Body of pancreas (tissue), 4 donors: ENCODE data around the gene ODR4.

Experiments
- POLR2A ChIP-seq, 3 donors: fragments of 450-650 bp; IDR thresholded peaks; one replicate each; pipeline ENCODE4 v1.6.1; 2016; ENCODE audit warnings: antibody characterized with exemption in 3 of 3, mild to moderate bottlenecking in 2 of 3
- TF ChIP-seq, protein P1 (sequence below), 7 experiments: fragments of 450-650 bp in 4 of 7; fragments of 200-600 bp in 3 of 7; sonication (generic) in 3 of 7; IDR thresholded peaks; one replicate each; pipeline ENCODE4 v1.5.1; 2016 to 2019; ENCODE audit warnings: antibody characterized with exemption in 7 of 7

DNA sequence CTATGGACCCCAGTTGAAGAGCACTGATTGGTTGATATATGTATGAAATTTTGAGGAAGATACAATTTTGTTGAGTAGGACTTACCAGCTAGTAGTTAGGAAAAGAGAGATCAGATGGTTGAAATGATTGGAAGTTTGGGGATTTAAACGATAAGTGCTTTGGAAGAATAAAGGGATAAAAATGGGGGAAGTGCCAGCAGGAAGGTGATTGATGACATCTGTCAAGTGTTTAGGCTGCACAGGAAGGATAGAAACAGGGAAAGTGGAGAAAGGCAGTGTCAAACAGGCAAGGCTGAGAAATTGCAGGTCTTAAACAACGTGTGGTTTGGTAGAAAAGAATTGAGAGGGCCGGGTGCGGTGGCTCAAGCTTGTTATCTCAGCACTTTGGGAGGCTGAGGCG is 62.9 kb downstream of the ODR4 start:
- TF ChIP-seq, protein P1, sequence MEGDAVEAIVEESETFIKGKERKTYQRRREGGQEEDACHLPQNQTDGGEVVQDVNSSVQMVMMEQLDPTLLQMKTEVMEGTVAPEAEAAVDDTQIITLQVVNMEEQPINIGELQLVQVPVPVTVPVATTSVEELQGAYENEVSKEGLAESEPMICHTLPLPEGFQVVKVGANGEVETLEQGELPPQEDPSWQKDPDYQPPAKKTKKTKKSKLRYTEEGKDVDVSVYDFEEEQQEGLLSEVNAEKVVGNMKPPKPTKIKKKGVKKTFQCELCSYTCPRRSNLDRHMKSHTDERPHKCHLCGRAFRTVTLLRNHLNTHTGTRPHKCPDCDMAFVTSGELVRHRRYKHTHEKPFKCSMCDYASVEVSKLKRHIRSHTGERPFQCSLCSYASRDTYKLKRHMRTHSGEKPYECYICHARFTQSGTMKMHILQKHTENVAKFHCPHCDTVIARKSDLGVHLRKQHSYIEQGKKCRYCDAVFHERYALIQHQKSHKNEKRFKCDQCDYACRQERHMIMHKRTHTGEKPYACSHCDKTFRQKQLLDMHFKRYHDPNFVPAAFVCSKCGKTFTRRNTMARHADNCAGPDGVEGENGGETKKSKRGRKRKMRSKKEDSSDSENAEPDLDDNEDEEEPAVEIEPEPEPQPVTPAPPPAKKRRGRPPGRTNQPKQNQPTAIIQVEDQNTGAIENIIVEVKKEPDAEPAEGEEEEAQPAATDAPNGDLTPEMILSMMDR (IDR thresholded peaks at IDR 0.05) = no peak
- TF ChIP-seq POLR2A (IDR thresholded peaks at IDR 0.05) = no peak
